ENCODE measurements around the gene HNRNPH2. TPM values are rescaled to one million over a fixed set of nuclear protein-coding genes. Genes with fewer than 3 reads are reported as not detected.

HNRNPH2 gene
- total RNA-seq, 2 donors from 2014 or later: 75.2 to 80.7 TPM

GRCh38 chrX:101388604-101389003 lies 19.4 kb upstream of the HNRNPH2 start:
- H3K9me3 Mint-ChIP-seq: peaks cover 44% of the 10 kb centered on the region
- Histone ChIP-seq H3K36me3 (ENCODE audit: control insufficient read depth, insufficient read depth, low read length) (peaks cover 19% of the 10 kb centered on the region), H3K4me1 (ENCODE audit: control insufficient read depth, insufficient read depth, low read length) (no peaks in the 10 kb centered on the region), H3K9ac (ENCODE audit: extremely low read depth, low read length, poor library complexity, severe bottlenecking) (no peak overlapping the region), H3K27ac (ENCODE audit: low read depth, low read length) (no peak overlapping the region), H3K9me3 (ENCODE audit: control insufficient read depth, low read length) (no peaks in the 10 kb centered on the region), H3K4me3 (ENCODE audit: low read length) (no peak overlapping the region), H3K27me3 (ENCODE audit: control insufficient read depth, insufficient read depth, low read length, poor library complexity, severe bottlenecking) (no peaks in the 10 kb centered on the region)
- WGBS, 2 experiments (ENCODE audit: insufficient coverage in 1 of 2, insufficient read length in 1 of 2): 97% methylated on average over 3 of the region's 3 CpGs; no CpG with 5 or more reads in 1 of the 2 experiments
- DNase-seq: no peak
- H3K4me3 Mint-ChIP-seq: no peak overlapping the region
- H3K27me3 Mint-ChIP-seq (ENCODE audit: insufficient read depth): no peaks in the 10 kb centered on the region
- no peak for TF ChIP-seq CTCF (conservative IDR thresholded peaks at IDR 0.05)
- H3K27ac Mint-ChIP-seq: no peak overlapping the region
- H3K4me1 Mint-ChIP-seq: peaks cover 14% of the 10 kb centered on the region
- H3K36me3 Mint-ChIP-seq (ENCODE audit: low read depth): peaks cover 20% of the 10 kb centered on the region

- H3K27me3 ChIP-seq (ENCODE audit: control insufficient read depth, insufficient read depth, low read length, poor library complexity, severe bottlenecking): no peaks in the 10 kb centered on the region
- no peaks in the 10 kb centered on the region for H3K4me1 ChIP-seq (ENCODE audit: control insufficient read depth, insufficient read depth, low read length)
- H3K27ac Mint-ChIP-seq: peak within 1 kb of the TSS; percentile 95
- WGBS, 2 experiments (ENCODE audit: insufficient coverage in 1 of 2, insufficient read length in 1 of 2): 0% methylated on average over 45 of the region's 47 CpGs; no CpG with 5 or more reads in 1 of the 2 experiments
- peaks cover 48% of the 10 kb centered on the region for H3K9me3 Mint-ChIP-seq
- peak within 1 kb of the TSS; percentile 95 for H3K4me3 ChIP-seq (ENCODE audit: low read length)
- H3K4me3 Mint-ChIP-seq: peak within 1 kb of the TSS; percentile 95
- no peaks in the 10 kb centered on the region for H3K27me3 Mint-ChIP-seq (ENCODE audit: insufficient read depth)
- no peaks in the 10 kb centered on the region for H3K9me3 ChIP-seq (ENCODE audit: control insufficient read depth, low read length)
- H3K9ac ChIP-seq (ENCODE audit: extremely low read depth, low read length, poor library complexity, severe bottlenecking): peak within 1 kb of the TSS; percentile 87
- peaks cover 12% of the 10 kb centered on the region for H3K4me1 Mint-ChIP-seq
- peaks cover 28% of the 10 kb centered on the region for H3K36me3 ChIP-seq (ENCODE audit: control insufficient read depth, insufficient read depth, low read length)
- peak; percentile 93 for DNase-seq
- H3K27ac ChIP-seq (ENCODE audit: low read depth, low read length): peak within 1 kb of the TSS; percentile 81
- peak; percentile 78 for TF ChIP-seq CTCF (conservative IDR thresholded peaks at IDR 0.05)
- H3K36me3 Mint-ChIP-seq (ENCODE audit: low read depth): peaks cover 32% of the 10 kb centered on the region
These were observed 17.1 kb upstream of the HNRNPH2 start, which contains the start of gene RPL36A for GRCh38 chrX:101390664-101391525. TSS of gene RPL36A (plus strand) at chrX:101391011. CDS start at chrX:101391044, 33 bp downstream.

GRCh38 chrX:101391831-101392230 lies 16.2 kb upstream of the HNRNPH2 start:
- Mint-ChIP-seq H3K36me3 (ENCODE audit: low read depth) (peaks cover 32% of the 10 kb centered on the region), H3K27me3 (ENCODE audit: insufficient read depth) (no peaks in the 10 kb centered on the region), H3K4me3 (peak overlapping the region; percentile 95), H3K27ac (peak overlapping the region; percentile 95), H3K4me1 (peaks cover 3% of the 10 kb centered on the region), H3K9me3 (peaks cover 43% of the 10 kb centered on the region)
- no peak for DNase-seq
- Histone ChIP-seq H3K27ac (ENCODE audit: low read depth, low read length) (no peak overlapping the region), H3K9ac (ENCODE audit: extremely low read depth, low read length, poor library complexity, severe bottlenecking) (peak overlapping the region; percentile 87), H3K4me1 (ENCODE audit: control insufficient read depth, insufficient read depth, low read length) (no peaks in the 10 kb centered on the region), H3K4me3 (ENCODE audit: low read length) (peak overlapping the region; percentile 95), H3K27me3 (ENCODE audit: control insufficient read depth, insufficient read depth, low read length, poor library complexity, severe bottlenecking) (no peaks in the 10 kb centered on the region), H3K36me3 (ENCODE audit: control insufficient read depth, insufficient read depth, low read length) (peaks cover 28% of the 10 kb centered on the region), H3K9me3 (ENCODE audit: control insufficient read depth, low read length) (no peaks in the 10 kb centered on the region)
- TF ChIP-seq CTCF (conservative IDR thresholded peaks at IDR 0.05): no peak
- 44 to 60% methylated on average over 2 to 5 of the region's 6 CpGs for whole genome bisulfite sequencing, 2 experiments (ENCODE audit: insufficient coverage in 1 of 2, insufficient read length in 1 of 2)

Measured in endodermal cell (in vitro differentiated cells).